ENCODE results near the gene JMJD8. TPM values are rescaled to one million over a fixed set of nuclear protein-coding genes. Genes with fewer than 3 reads are reported as not detected.

Gene JMJD8
- total RNA-seq, 2 donors from 2014 or later = 40.7 to 72.1 TPM

GRCh38 chr16:659618-660017, 24.5 kb downstream of the JMJD8 start:
- peaks cover 11% of the 10 kb centered on the region for H3K4me1 ChIP-seq
- H3K4me3 ChIP-seq = no peak overlapping the region
- no peaks in the 10 kb centered on the region for H3K9me3 ChIP-seq
- no peak for DNase-seq
- H3K27ac ChIP-seq = no peak overlapping the region
- no peaks in the 10 kb centered on the region for H3K27me3 ChIP-seq
- no peak for TF ChIP-seq CTCF (IDR thresholded peaks at IDR 0.05)
- intact Hi-C loops (cut with DNase I) = no loop called here
- no peaks in the 10 kb centered on the region for H3K36me3 ChIP-seq
- no peak overlapping the region for H3K9ac ChIP-seq (ENCODE audit: low read depth in 2 of 2, low read length in 2 of 2)

- H3K4me1 ChIP-seq = peaks cover 11% of the 10 kb centered on the region
- H3K27me3 ChIP-seq = no peaks in the 10 kb centered on the region
- TF ChIP-seq CTCF (IDR thresholded peaks at IDR 0.05) = no peak
- H3K4me3 ChIP-seq = no peak overlapping the region
- H3K9me3 ChIP-seq = no peaks in the 10 kb centered on the region
- H3K36me3 ChIP-seq = no peaks in the 10 kb centered on the region
- H3K9ac ChIP-seq (ENCODE audit: low read depth in 2 of 2, low read length in 2 of 2) = no peak overlapping the region
- intact Hi-C loops (cut with DNase I) = no loop called here
- no peak overlapping the region for H3K27ac ChIP-seq
- DNase-seq = no peak
Measured at GRCh38 chr16:658679-659571, 25.2 kb downstream of the JMJD8 start.

- H3K9ac ChIP-seq (ENCODE audit: low read depth in 2 of 2, low read length in 2 of 2) = no peak overlapping the region
- TF ChIP-seq CTCF (IDR thresholded peaks at IDR 0.05) = no peak
- no peak overlapping the region for H3K27ac ChIP-seq
- H3K9me3 ChIP-seq = no peaks in the 10 kb centered on the region
- peaks cover 11% of the 10 kb centered on the region for H3K4me1 ChIP-seq
- intact Hi-C loops (cut with DNase I) = no loop called here
- no peak overlapping the region for H3K4me3 ChIP-seq
- no peaks in the 10 kb centered on the region for H3K27me3 ChIP-seq
- DNase-seq = no peak
- H3K36me3 ChIP-seq = no peaks in the 10 kb centered on the region
Measured at GRCh38 chr16:657487-657886, 26.6 kb downstream of the JMJD8 start.

DNA sequence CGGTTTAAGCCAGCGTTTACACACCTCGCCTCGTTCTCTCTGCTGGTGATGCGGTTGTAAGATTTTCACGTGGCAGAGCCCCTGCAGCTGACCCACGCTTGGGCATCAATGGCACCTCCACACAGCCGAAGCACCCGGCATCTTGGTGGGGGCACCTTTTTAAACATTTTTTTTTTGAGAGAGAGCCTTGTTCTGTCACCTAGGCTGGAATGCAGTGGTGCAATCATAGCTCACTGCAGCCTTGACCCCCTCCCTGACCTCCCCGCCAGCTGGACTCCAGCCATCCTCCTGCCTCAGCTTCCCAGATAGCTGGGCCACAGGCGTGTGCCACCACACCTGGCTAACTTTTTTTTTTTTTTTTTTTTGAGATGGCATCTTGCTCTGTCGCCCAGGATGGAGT, 30.1 kb downstream of the JMJD8 start:
- no peaks in the 10 kb centered on the region for H3K27me3 ChIP-seq
- H3K9me3 ChIP-seq = no peaks in the 10 kb centered on the region
- no peak overlapping the region for H3K4me3 ChIP-seq
- H3K9ac ChIP-seq (ENCODE audit: low read depth in 2 of 2, low read length in 2 of 2) = no peak overlapping the region
- no peaks in the 10 kb centered on the region for H3K36me3 ChIP-seq
- H3K27ac ChIP-seq = no peak overlapping the region
- no peak for TF ChIP-seq CTCF (IDR thresholded peaks at IDR 0.05)
- H3K4me1 ChIP-seq = peaks cover 6% of the 10 kb centered on the region
- no peak for DNase-seq
- intact Hi-C loops (cut with DNase I) = no loop called here

- Histone ChIP-seq H3K27ac (no peak overlapping the region), H3K27me3 (no peaks in the 10 kb centered on the region), H3K9ac (ENCODE audit: low read depth in 2 of 2, low read length in 2 of 2) (peak overlapping the region in 1 of 2 donors; percentile 2), H3K9me3 (no peaks in the 10 kb centered on the region), H3K36me3 (no peaks in the 10 kb centered on the region), H3K4me1 (peaks cover 14% of the 10 kb centered on the region), H3K4me3 (no peak overlapping the region)
- intact Hi-C loops (cut with DNase I) = no loop called here
- no peak for DNase-seq
- no peak for TF ChIP-seq CTCF (IDR thresholded peaks at IDR 0.05)
Measured at GRCh38 chr16:652454-653305, 31.5 kb downstream of the JMJD8 start.
